ENCODE results near the gene SAMD13.

Gene SAMD13, protein sequence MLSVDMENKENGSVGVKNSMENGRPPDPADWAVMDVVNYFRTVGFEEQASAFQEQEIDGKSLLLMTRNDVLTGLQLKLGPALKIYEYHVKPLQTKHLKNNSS

DNA sequence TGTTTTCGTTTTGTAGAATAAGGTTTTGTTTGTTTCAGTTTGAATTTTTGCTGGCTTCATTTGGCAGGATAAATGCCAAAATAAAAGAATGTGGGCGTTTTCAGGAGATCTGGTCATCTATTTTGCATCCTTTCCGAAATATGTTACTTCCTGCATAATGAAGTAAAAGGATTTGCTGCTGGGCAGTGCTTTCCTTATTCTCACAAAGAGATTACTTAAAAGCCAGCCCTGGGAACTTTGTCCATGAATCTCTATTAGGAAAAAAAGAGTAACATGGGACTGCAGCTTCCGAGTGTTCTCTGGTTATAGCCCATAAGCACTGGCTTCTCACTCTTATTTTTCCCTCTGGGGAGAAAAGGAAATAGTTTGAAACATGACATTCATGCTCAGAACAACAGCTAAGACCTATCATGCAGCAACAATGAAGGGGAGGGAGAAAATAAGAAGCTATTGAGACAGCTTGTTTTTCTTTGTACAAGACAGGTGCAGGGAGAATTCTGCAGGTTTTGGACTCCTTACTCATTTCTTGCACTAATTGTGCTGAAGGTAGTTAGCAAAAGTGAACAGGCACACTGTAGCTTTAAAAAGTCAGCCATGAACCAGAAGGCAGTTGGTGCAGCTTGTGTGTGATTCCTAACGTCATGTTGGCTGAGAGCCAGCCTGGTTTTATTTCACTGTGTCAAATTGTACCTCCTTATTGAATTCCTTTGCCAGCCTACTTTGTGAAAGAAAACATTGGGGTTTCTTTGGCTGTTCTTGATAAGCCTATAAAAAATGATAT, at the start of gene SAMD13:
Gene SAMD13, plus strand, starts transcription at position 705 of the 781 bp plus-strand sequence. CDS start 1,527 bp downstream, outside the sequence.
- peak within 1 kb of the TSS; percentile 3 for H3K4me3 ChIP-seq (ENCODE audit: low read depth, low read length)
- H3K4me1 ChIP-seq (ENCODE audit: control insufficient read depth, insufficient read depth, low read length) = peaks cover 14% of the 10 kb centered on the region
- H3K36me3 ChIP-seq (ENCODE audit: control insufficient read depth, insufficient read depth, low read length) = no peaks in the 10 kb centered on the region
- H3K27me3 ChIP-seq (ENCODE audit: control insufficient read depth, insufficient read depth, low read length) = no peaks in the 10 kb centered on the region
- H3K9ac ChIP-seq (ENCODE audit: low read depth, low read length) = no peak within 1 kb of the TSS
- H3K9me3 ChIP-seq (ENCODE audit: control insufficient read depth, insufficient read depth, low read length) = no peaks in the 10 kb centered on the region

DNA sequence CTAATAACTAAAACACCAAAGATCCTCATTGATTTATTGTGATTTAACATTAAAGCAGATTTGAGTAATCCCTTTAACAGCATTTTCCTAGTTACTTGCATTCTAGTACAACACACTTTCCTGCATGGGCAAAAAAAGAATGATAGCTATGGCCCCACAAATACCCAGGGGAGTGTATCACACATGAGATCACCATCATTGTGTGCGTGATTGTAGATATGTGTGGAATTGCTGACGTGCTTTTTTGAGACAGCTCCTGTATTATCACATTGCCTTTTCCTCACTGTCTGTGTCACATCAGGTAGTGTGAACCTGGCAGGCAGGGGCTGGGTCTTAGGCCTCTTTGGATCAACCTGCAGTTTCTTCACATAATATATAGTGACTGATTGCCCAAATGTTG, 48.5 kb upstream of the SAMD13 start:
- Histone ChIP-seq H3K27me3 (ENCODE audit: control insufficient read depth, insufficient read depth, low read length) (no peaks in the 10 kb centered on the region), H3K4me3 (ENCODE audit: low read depth, low read length) (no peak overlapping the region), H3K36me3 (ENCODE audit: control insufficient read depth, insufficient read depth, low read length) (no peaks in the 10 kb centered on the region), H3K9me3 (ENCODE audit: control insufficient read depth, insufficient read depth, low read length) (no peaks in the 10 kb centered on the region), H3K9ac (ENCODE audit: low read depth, low read length) (no peak overlapping the region), H3K4me1 (ENCODE audit: control insufficient read depth, insufficient read depth, low read length) (peaks cover 7% of the 10 kb centered on the region)

DNA sequence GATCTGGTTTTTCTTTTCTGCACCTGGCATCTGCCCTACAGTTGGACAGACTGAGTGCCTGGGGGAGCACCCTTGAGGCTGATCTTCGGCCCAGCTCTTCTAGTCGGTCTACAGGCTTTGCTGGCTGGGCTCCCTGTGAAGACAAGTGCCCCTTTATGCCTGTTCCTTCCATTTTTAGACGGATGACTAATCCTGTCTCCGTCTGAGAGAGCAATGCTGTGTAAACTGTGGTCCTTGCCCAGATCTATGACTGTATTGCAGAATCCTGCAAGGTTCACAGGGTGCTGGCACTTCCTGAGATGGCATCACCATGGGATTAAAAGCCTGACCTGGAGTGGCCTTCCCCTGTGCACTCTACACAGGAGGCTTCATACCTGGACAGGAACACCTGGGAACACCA, 47.6 kb upstream of the SAMD13 start:
- no peaks in the 10 kb centered on the region for H3K9me3 ChIP-seq (ENCODE audit: control insufficient read depth, insufficient read depth, low read length)
- no peaks in the 10 kb centered on the region for H3K27me3 ChIP-seq (ENCODE audit: control insufficient read depth, insufficient read depth, low read length)
- H3K4me1 ChIP-seq (ENCODE audit: control insufficient read depth, insufficient read depth, low read length) = peaks cover 7% of the 10 kb centered on the region
- no peak overlapping the region for H3K9ac ChIP-seq (ENCODE audit: low read depth, low read length)
- H3K36me3 ChIP-seq (ENCODE audit: control insufficient read depth, insufficient read depth, low read length) = no peaks in the 10 kb centered on the region
- no peak overlapping the region for H3K4me3 ChIP-seq (ENCODE audit: low read depth, low read length)

DNA sequence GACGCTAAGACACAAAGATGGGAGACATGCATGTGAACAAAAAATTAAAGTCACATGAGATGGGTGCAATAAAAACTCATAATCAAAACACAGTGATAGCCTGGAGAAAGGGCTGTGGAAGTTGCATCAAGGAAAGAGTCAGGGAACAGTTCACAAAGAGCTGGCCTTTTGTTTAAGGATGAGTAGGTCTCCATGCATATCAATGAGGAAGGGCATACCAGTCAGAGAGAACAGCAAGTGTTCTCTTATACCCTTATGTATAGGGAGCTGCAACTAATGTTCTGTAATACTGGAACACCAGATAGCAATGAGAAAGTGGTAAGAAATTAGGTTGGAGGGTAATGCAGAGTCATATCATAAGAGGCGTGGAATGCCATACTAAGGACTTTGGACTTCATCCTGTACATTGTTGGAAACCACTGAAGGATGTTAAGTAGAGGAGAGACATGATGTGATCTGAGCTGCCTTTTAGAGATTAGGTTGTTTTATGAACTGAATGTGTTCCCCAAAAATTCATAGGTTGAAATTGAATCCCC, 46.7 kb upstream of the SAMD13 start:
- Histone ChIP-seq H3K4me1 (ENCODE audit: control insufficient read depth, insufficient read depth, low read length) (peaks cover 7% of the 10 kb centered on the region), H3K4me3 (ENCODE audit: low read depth, low read length) (no peak overlapping the region), H3K9ac (ENCODE audit: low read depth, low read length) (no peak overlapping the region), H3K36me3 (ENCODE audit: control insufficient read depth, insufficient read depth, low read length) (no peaks in the 10 kb centered on the region), H3K9me3 (ENCODE audit: control insufficient read depth, insufficient read depth, low read length) (no peaks in the 10 kb centered on the region), H3K27me3 (ENCODE audit: control insufficient read depth, insufficient read depth, low read length) (no peaks in the 10 kb centered on the region)

DNA sequence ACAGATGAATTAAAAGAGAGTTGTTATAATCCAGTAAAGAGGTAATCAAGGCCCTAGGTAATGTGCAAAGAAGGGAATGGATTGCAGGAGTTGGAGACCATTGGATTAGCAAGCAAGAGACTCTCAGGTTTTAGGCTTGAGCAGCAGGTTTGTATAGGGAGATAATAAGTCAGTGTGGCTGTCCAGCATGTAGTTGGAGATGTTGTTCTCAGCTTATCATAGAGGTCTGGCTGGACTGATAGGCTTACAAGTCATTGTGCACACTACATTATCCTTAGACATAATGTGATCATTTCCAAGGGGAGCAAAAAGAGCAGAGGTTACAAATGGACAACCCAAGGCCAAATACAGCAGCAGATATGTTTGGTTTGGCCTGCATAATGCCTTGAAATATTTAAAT, 45.9 kb upstream of the SAMD13 start:
- Histone ChIP-seq H3K27me3 (ENCODE audit: control insufficient read depth, insufficient read depth, low read length) (no peaks in the 10 kb centered on the region), H3K4me3 (ENCODE audit: low read depth, low read length) (no peak overlapping the region), H3K4me1 (ENCODE audit: control insufficient read depth, insufficient read depth, low read length) (peaks cover 7% of the 10 kb centered on the region), H3K9ac (ENCODE audit: low read depth, low read length) (no peak overlapping the region), H3K36me3 (ENCODE audit: control insufficient read depth, insufficient read depth, low read length) (no peaks in the 10 kb centered on the region), H3K9me3 (ENCODE audit: control insufficient read depth, insufficient read depth, low read length) (no peaks in the 10 kb centered on the region)

DNA sequence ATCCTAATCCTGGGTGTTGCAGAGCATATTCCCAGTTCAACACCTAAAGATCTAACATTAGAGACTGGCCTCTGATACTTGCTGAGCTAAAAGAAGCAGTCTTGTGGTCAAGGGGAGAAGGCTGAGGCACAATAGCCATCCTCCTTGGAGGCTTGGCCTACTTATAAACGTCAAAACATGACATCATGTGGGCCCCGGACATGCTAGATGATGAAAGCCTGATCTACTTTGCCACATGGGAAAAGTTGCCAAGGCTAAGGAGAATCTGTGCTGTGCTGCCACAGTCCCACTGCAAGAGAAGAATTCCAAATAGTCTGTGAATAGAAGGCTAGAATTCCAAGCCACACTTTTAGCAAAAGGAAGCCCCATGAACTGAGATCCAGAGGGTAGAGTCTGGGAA, 43.9 kb upstream of the SAMD13 start:
- H3K9ac ChIP-seq (ENCODE audit: low read depth, low read length) = no peak overlapping the region

DNA sequence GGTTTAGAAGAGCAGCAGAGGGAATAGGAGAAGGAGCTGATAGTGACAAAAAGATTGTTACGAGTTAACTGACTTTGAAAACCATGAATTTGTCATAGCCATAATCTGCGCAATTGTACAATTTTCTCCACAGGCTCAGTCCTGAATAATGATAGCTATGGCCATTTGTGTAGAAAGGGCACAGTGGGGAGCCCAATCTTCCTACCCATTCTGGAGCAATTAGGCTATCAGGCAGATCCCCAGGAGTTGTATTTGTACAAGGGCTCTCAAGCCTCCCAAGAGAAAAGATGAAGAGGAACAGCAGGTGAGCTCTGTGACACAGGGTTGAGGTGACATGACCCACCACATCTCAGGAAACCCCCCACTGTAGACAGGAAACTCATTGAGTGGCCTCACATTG, 42.1 kb upstream of the SAMD13 start:
- Histone ChIP-seq H3K27me3 (ENCODE audit: control insufficient read depth, insufficient read depth, low read length) (no peaks in the 10 kb centered on the region), H3K36me3 (ENCODE audit: control insufficient read depth, insufficient read depth, low read length) (no peaks in the 10 kb centered on the region), H3K9ac (ENCODE audit: low read depth, low read length) (no peak overlapping the region), H3K4me1 (ENCODE audit: control insufficient read depth, insufficient read depth, low read length) (peaks cover 7% of the 10 kb centered on the region), H3K9me3 (ENCODE audit: control insufficient read depth, insufficient read depth, low read length) (no peaks in the 10 kb centered on the region), H3K4me3 (ENCODE audit: low read depth, low read length) (no peak overlapping the region)

More for the DNA sequence above, 43.9 kb upstream of the SAMD13 start:
- H3K36me3 ChIP-seq (ENCODE audit: control insufficient read depth, insufficient read depth, low read length) = no peaks in the 10 kb centered on the region
- H3K9me3 ChIP-seq (ENCODE audit: control insufficient read depth, insufficient read depth, low read length) = no peaks in the 10 kb centered on the region
- H3K4me1 ChIP-seq (ENCODE audit: control insufficient read depth, insufficient read depth, low read length) = peaks cover 7% of the 10 kb centered on the region
- no peak overlapping the region for H3K4me3 ChIP-seq (ENCODE audit: low read depth, low read length)
- no peaks in the 10 kb centered on the region for H3K27me3 ChIP-seq (ENCODE audit: control insufficient read depth, insufficient read depth, low read length)

DNA sequence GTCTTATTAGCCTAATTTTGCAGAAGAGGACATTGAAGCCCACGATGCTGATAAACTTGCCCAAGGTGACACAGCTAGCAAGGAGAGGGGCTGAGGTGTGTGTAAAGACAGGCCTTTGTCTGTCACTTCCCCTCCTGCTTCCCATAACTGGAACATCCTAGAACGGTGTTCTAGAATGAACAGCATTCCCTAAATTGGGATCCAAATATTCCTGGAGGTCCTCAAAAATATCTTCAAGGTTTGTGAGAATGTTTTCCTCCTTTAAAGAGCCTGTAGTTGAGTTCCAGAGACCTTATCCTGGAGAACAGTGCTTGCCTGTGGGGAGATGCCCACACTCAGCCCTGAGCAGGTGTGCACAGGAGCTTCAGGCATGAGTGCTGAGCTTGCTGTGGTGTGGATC, 41.5 kb upstream of the SAMD13 start:
- no peaks in the 10 kb centered on the region for H3K27me3 ChIP-seq (ENCODE audit: control insufficient read depth, insufficient read depth, low read length)
- no peaks in the 10 kb centered on the region for H3K36me3 ChIP-seq (ENCODE audit: control insufficient read depth, insufficient read depth, low read length)
- no peaks in the 10 kb centered on the region for H3K9me3 ChIP-seq (ENCODE audit: control insufficient read depth, insufficient read depth, low read length)
- no peak overlapping the region for H3K4me3 ChIP-seq (ENCODE audit: low read depth, low read length)
- no peak overlapping the region for H3K9ac ChIP-seq (ENCODE audit: low read depth, low read length)
- H3K4me1 ChIP-seq (ENCODE audit: control insufficient read depth, insufficient read depth, low read length) = peaks cover 1% of the 10 kb centered on the region

DNA sequence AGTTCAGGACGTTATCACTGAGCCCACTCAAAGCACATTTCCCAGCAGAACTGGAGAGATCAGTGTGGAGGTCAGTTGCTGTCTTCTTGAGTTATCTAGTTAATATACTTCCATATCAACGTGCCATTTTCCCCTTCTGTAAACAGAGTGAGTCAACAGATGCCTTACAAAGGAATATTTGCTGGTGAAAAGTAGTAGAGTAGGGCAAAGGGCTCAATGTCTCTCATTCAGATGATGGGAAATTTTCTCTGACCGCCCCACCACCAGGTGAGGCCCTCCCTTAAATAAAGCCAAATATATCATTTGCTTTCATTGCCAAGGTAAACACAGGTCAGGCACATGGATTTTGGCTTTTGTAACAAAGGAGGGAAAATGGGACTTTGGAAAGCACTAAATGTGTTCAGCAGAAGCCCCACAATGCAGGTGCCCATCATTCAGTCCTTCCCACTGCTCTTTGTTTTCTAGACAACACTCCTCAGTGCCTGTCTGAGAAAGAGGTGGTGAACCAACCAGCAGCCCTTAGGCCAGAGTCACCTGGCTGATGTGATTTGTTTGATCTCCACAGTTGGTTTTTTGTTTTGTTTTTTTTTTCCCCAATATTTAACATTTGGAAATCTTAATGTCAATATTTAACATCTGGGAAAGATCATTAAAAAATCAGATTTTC, 40.5 kb upstream of the SAMD13 start:
- no peak overlapping the region for H3K9ac ChIP-seq (ENCODE audit: low read depth, low read length)
- no peaks in the 10 kb centered on the region for H3K9me3 ChIP-seq (ENCODE audit: control insufficient read depth, insufficient read depth, low read length)

DNA sequence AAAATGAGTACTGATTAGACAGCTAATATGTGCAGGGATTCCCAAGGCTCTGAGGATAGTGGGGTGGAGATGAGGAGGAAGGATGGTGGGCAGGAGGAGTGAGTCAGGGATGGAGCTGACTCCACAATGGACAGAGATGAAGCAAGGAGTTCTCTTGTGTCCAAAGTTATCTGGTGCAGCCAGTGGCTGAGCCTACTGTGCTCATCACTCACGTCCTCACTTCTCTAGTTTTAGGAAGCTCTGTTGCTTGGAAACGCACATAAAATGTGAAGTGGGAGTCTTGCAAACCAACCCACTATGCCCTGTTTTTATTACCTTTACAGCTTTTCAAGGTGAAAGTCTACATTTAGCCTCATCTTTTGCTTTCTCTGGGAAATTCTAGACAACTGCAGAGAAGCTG, 36.5 kb upstream of the SAMD13 start:
- no peaks in the 10 kb centered on the region for H3K4me1 ChIP-seq (ENCODE audit: control insufficient read depth, insufficient read depth, low read length)
- H3K4me3 ChIP-seq (ENCODE audit: low read depth, low read length) = no peak overlapping the region
- no peak overlapping the region for H3K9ac ChIP-seq (ENCODE audit: low read depth, low read length)
- no peaks in the 10 kb centered on the region for H3K9me3 ChIP-seq (ENCODE audit: control insufficient read depth, insufficient read depth, low read length)
- H3K27me3 ChIP-seq (ENCODE audit: control insufficient read depth, insufficient read depth, low read length) = no peaks in the 10 kb centered on the region
- no peaks in the 10 kb centered on the region for H3K36me3 ChIP-seq (ENCODE audit: control insufficient read depth, insufficient read depth, low read length)

More for the DNA sequence above, 40.5 kb upstream of the SAMD13 start:
- H3K4me3 ChIP-seq (ENCODE audit: low read depth, low read length) = no peak overlapping the region
- no peaks in the 10 kb centered on the region for H3K36me3 ChIP-seq (ENCODE audit: control insufficient read depth, insufficient read depth, low read length)
- no peaks in the 10 kb centered on the region for H3K27me3 ChIP-seq (ENCODE audit: control insufficient read depth, insufficient read depth, low read length)
- no peaks in the 10 kb centered on the region for H3K4me1 ChIP-seq (ENCODE audit: control insufficient read depth, insufficient read depth, low read length)

DNA sequence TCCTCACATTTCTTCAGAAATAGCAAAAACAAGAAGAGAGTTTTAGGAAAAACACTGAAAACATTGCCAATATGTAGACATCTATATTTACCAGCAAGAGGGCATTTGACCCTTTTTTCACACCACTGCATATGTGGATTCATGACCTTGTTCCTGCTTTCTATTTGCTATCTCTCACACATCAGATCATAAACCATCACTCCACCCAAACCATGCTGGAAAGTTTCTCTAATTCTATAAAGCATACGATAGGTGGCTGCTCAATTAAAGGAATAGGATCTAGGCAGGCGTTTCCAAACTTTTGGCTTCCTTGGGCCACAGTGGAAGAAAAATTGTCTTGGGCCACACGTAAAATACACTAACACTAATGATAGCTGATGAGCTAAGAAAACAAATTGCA, 35.6 kb upstream of the SAMD13 start:
- Histone ChIP-seq H3K36me3 (ENCODE audit: control insufficient read depth, insufficient read depth, low read length) (no peaks in the 10 kb centered on the region), H3K4me3 (ENCODE audit: low read depth, low read length) (no peak overlapping the region), H3K4me1 (ENCODE audit: control insufficient read depth, insufficient read depth, low read length) (no peaks in the 10 kb centered on the region), H3K27me3 (ENCODE audit: control insufficient read depth, insufficient read depth, low read length) (no peaks in the 10 kb centered on the region), H3K9me3 (ENCODE audit: control insufficient read depth, insufficient read depth, low read length) (no peaks in the 10 kb centered on the region), H3K9ac (ENCODE audit: low read depth, low read length) (no peak overlapping the region)

DNA sequence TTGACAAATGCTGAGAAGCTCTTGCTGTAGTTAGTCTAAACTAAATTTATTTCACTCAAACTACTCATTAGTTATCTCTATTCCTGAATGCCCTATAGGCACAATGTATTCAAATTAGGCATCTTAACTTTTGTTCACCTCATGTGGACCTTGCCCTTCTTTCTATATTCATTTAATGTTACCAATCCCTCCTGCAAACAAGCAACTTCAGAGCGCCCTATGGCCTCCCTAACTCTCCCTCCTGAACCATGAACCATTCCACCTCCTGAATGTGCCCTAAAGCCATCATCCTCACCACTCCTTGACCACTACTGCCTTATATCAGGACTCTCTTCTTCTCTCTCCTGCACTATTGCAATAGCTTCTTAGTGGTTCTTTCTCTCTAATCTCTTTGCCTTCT, 34.8 kb upstream of the SAMD13 start:
- H3K4me1 ChIP-seq (ENCODE audit: control insufficient read depth, insufficient read depth, low read length) = peaks cover 8% of the 10 kb centered on the region
- no peak overlapping the region for H3K9ac ChIP-seq (ENCODE audit: low read depth, low read length)
- H3K9me3 ChIP-seq (ENCODE audit: control insufficient read depth, insufficient read depth, low read length) = no peaks in the 10 kb centered on the region
- no peaks in the 10 kb centered on the region for H3K27me3 ChIP-seq (ENCODE audit: control insufficient read depth, insufficient read depth, low read length)
- no peak overlapping the region for H3K4me3 ChIP-seq (ENCODE audit: low read depth, low read length)
- no peaks in the 10 kb centered on the region for H3K36me3 ChIP-seq (ENCODE audit: control insufficient read depth, insufficient read depth, low read length)

All from iPS-15b (cell line).